Right atrium auricular region (tissue), 2 donors: Measurements from ENCODE around the gene TMPRSS2. TPM values are rescaled to one million over a fixed set of nuclear protein-coding genes. Genes with fewer than 3 reads are reported as not detected.

Source experiments
- DNase-seq: peaks from one replicate; pipeline ENCODE4 v3.0.0-alpha.2; 2019; ENCODE audit warnings: low spot score
- H3K27ac ChIP-seq, 2 donors: fragments of 200-600 bp; sonication (generic); 1 replicate in 1 of 2; 2 replicates in 1 of 2; pipeline ENCODE4 v1.5.1; 2016 to 2019
- H3K27me3 ChIP-seq, 2 donors: fragments of 200-600 bp; sonication (generic); one replicate each; pipeline versions ENCODE4 v1.5.1 to v1.6.0; 2017 to 2019
- H3K36me3 ChIP-seq: fragments of 200-600 bp; sonication (generic); one replicate; pipeline ENCODE4 v1.5.1; 2016
- H3K4me1 ChIP-seq, 2 donors: fragments of 200-600 bp; sonication (generic); one replicate each; pipeline versions ENCODE4 v1.5.1 to v1.6.0; 2017 to 2019
- H3K4me3 ChIP-seq, 2 donors: fragments of 200-600 bp; sonication (generic); 1 replicate in 1 of 2; 2 replicates in 1 of 2; pipeline ENCODE4 v1.5.1; 2017 to 2019; ENCODE audit warnings: mild to moderate bottlenecking in 1 of 2, moderate library complexity in 1 of 2
- H3K9me3 ChIP-seq, 2 donors: fragments of 200-600 bp; sonication (generic); one replicate each; pipeline ENCODE4 v1.5.1; 2019
- CTCF ChIP-seq, 2 donors: fragments of 200-600 bp; sonication (generic); IDR thresholded peaks; one replicate each; pipeline ENCODE4 v1.5.1; 2019; ENCODE audit warnings: antibody characterized with exemption in 2 of 2
- total RNA-seq, 2 donors: library from RNA; depleted of rRNA; stranded (reverse); fragments of >200 nt; gene quantifications; one replicate each; pipeline ENCODE4 v1.1.0, GENCODE V29; 2016

Gene TMPRSS2
- total RNA-seq, 2 donors from 2014 or later, result not detected

GRCh38 chr21:41520560-41521442 is 12.8 kb upstream of the TMPRSS2 start:
- no peaks in the 10 kb centered on the region for H3K27me3 ChIP-seq
- no peak for TF ChIP-seq CTCF (IDR thresholded peaks at IDR 0.05)
- no peak overlapping the region for H3K4me3 ChIP-seq
- no peak for DNase-seq
- peaks cover 0 to 5% of the 10 kb centered on the region in 2 donors for H3K9me3 ChIP-seq
- H3K4me1 ChIP-seq, result no peaks in the 10 kb centered on the region
- no peak overlapping the region for H3K27ac ChIP-seq
- H3K36me3 ChIP-seq, result no peaks in the 10 kb centered on the region

GRCh38 chr21:41519806-41520559 is 12.0 kb upstream of the TMPRSS2 start:
- H3K4me1 ChIP-seq, result no peaks in the 10 kb centered on the region
- H3K27me3 ChIP-seq, result no peaks in the 10 kb centered on the region
- no peak for TF ChIP-seq CTCF (IDR thresholded peaks at IDR 0.05)
- no peaks in the 10 kb centered on the region for H3K36me3 ChIP-seq
- H3K27ac ChIP-seq, result no peak overlapping the region
- no peak for DNase-seq
- peaks cover 0 to 5% of the 10 kb centered on the region in 2 donors for H3K9me3 ChIP-seq
- no peak overlapping the region for H3K4me3 ChIP-seq

- H3K27ac ChIP-seq, result no peak overlapping the region
- TF ChIP-seq CTCF (IDR thresholded peaks at IDR 0.05), result no peak
- H3K4me1 ChIP-seq, result no peaks in the 10 kb centered on the region
These were observed 10.8 kb upstream of the TMPRSS2 start for GRCh38 chr21:41518757-41519156.

GRCh38 chr21:41511858-41512257 is 3.9 kb upstream of the TMPRSS2 start:
- peaks cover 0 to 5% of the 10 kb centered on the region in 2 donors for H3K9me3 ChIP-seq
- H3K4me3 ChIP-seq, result no peak overlapping the region
- no peak for TF ChIP-seq CTCF (IDR thresholded peaks at IDR 0.05)
- H3K36me3 ChIP-seq, result no peaks in the 10 kb centered on the region
- no peak for DNase-seq
- no peak overlapping the region for H3K27ac ChIP-seq
- H3K27me3 ChIP-seq, result peaks cover 0 to 13% of the 10 kb centered on the region in 2 donors
- H3K4me1 ChIP-seq, result peaks cover 0 to 18% of the 10 kb centered on the region in 2 donors

More at GRCh38 chr21:41518757-41519156, 10.8 kb upstream of the TMPRSS2 start:
- Histone ChIP-seq H3K27me3 (no peaks in the 10 kb centered on the region), H3K4me3 (no peak overlapping the region), H3K9me3 (peaks cover 0 to 5% of the 10 kb centered on the region in 2 donors), H3K36me3 (no peaks in the 10 kb centered on the region)
- DNase-seq, result no peak

GRCh38 chr21:41510500-41510899 is 2.5 kb upstream of the TMPRSS2 start:
- Histone ChIP-seq H3K4me3 (no peak overlapping the region), H3K27me3 (peaks cover 0 to 18% of the 10 kb centered on the region in 2 donors), H3K27ac (no peak overlapping the region), H3K9me3 (no peaks in the 10 kb centered on the region), H3K36me3 (no peaks in the 10 kb centered on the region), H3K4me1 (peaks cover 0 to 21% of the 10 kb centered on the region in 2 donors)
- no peak for DNase-seq
- no peak for TF ChIP-seq CTCF (IDR thresholded peaks at IDR 0.05)
